ENCODE results near the gene CD37.
A peak's percentile ranks its signal among the peaks of the same experiment; 100 is the strongest.
"Not testable (repeated sequence)": the region's sequence is repeated elsewhere in the genome, so short reads cannot be mapped to it uniquely, and the experiment has no call there.

Gene CD37

DNA sequence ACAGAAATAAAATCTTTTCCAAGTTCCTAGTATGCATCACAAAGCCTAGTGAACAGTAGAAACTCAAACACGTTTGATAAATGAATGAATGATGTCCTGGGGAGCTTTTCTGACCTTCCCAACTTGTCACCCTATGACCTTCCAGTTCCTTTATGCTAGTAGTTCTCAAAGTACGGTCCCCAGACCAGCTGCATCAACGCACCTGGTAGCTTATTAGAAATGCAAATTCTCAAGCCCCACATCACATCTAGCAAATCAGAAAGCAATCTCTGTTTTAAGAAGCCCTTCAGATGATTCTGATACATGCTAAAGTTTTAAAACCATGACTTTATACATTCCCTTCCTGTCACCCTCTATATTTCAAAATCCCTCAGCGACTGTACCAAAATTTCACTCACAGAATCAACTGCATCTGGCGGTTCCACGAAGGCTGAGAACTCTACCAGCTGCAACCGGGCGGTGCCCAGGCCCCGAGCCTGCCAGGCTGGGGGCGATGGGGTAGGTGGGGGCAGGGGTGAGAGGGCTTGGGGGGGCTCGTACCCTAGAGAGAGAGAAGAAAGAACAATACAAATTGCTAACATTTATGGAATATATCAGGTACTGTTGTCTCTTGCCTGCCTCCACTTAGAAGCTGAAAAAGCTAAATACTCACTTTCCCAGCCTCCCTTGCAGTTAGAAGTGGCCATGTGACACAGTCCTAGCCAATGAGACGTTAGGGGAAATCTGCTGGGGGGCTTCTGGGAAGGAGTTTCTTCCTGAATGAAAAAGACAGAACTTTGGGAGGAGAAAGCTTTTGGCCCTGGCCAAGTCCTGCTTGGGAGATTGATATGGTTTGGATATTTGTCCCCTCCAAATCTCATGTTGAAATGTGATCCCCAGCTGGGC, 13.3 kb downstream of the CD37 start:
- DNase-seq: no peak

DNA sequence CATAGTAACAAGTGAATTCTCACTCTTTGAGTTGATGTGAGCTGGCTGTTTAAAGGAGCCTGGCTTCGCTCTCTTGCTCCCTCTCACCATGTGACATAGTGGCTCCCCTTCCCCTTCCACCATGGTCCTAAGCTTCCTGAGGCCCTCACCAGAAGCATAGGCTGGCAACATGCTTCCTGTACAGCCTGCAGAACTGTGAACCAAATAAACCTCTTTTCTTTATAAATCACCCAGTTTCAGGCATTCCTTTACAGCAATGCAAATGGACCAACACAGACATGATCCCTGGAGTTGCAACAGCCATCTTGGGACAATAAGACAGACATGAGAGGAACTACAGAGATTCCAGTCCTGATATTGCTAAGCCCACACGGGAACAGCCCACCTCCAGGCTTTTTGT, 14.4 kb downstream of the CD37 start:
- no peak for DNase-seq

GRCh38 chr19:49355909-49356353, 20.7 kb downstream of the CD37 start:
- DNase-seq: no peak

DNA sequence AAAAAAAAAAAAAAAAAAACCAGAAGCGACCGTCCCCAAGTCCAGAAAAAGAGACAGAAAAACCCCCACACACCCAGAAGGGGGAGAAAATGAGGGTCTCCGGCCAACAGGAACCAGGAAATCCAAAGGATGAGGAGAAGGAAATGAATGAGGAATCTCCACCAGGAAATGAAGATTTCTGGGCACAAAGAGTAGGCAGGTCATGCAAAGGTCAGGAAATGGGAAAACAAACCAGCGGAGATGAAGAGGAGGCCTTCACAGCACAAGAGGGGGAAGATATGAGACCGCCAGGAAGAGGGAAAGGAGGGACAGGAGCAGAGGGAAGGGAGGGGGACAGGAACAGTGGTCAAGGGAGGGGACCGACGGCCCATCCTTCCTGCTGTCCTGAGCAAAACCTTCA, 21.2 kb downstream of the CD37 start:
- no peak for DNase-seq

DNA sequence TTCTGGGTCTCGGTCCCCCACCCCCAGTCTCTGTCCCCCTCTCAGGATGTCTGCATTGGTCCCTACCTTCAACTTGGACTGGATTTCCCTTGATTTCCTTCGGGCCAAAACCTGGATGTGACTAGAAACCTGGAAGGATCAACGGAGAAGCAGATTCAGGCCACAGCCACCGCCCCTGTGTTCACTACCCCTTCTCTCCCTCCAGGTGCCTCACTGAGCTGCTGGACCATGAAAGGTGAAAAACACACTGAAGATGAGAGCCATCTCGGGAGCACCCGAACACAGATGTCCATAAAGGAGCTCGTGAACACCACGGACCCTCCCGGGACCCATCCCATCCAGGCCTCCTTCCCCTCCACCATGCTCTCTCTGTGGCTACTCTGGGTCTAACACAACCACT, 22.0 kb downstream of the CD37 start:
- DNase-seq: no peak

GRCh38 chr19:49359851-49360820, 24.9 kb downstream of the CD37 start:
- DNase-seq: no peak

GRCh38 chr19:49361438-49362047, 26.3 kb downstream of the CD37 start:
- DNase-seq: peak in 1 of 2 donors; percentile 21

- DNase-seq: no peak
Observed at GRCh38 chr19:49362048-49362928, 27.1 kb downstream of the CD37 start, which contains the start of gene TEAD2. Gene TEAD2, minus strand, starts transcription at chr19:49362416. Its CDS starts 2,341 bp downstream, at chr19:49360075.

GRCh38 chr19:49362929-49363267, 27.7 kb downstream of the CD37 start:
- no peak for DNase-seq

GRCh38 chr19:49363268-49364082, 28.3 kb downstream of the CD37 start, which contains the start of gene DKKL1:
Gene DKKL1, plus strand, starts transcription at chr19:49363877. Its CDS starts 122 bp downstream, at chr19:49363999.
- DNase-seq: peak; percentile 75 to 87

- DNase-seq: no peak
Observed at GRCh38 chr19:49364083-49364737, 29.0 kb downstream of the CD37 start.

DNA sequence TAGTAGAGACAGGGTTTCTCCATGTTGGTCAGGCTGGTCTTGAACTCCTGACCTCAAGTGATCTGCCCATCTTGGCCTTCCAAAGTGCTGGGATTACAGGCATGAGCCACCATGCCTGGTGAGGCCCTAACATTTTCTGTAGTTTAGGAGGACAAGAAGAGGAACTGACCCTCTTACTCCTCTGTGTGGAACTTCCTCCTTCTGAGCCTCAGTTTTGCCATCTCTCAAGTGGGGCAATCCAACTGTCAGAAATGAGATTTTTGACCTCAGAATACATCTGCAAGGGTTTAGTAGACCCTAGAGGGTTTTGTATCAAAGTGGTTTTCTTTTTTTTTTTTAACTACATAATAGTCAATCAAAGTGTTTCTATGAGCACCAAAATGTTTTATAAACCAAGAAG, 30.9 kb downstream of the CD37 start:
- no peak for DNase-seq

DNA sequence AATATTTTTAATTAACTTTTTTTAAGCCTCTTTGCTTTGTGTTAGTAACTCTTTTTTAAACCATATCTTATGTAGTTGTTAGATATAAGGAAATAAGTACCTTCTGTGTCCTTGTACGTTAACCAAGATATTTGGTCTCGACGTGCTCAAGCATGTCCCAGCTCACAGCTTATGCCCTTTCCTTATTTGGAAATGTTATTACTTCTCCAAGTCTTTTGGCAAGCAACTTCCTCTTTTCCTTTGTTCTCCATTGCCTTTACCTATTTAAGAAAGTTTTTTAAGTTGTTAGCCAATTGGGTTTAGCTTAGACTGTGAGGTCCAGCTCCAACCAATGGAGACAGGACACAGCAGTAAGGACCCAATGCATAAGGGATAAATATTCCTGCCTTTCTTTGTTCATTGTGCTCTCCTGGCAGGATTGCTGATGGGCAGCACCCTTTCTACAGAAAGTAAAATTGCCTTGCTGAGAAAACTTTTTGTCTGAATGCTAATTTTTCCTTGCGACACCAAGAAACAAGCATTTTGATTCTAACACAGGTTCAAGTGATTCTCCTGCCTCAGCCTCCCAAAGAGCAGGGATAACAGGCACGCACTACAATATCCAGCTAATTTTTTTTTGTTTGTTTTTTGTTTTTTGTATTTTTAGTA, 33.6 kb downstream of the CD37 start:
- no peak for DNase-seq

- no peak for DNase-seq
Observed at GRCh38 chr19:49371184-49371583, 36.0 kb downstream of the CD37 start.

DNA sequence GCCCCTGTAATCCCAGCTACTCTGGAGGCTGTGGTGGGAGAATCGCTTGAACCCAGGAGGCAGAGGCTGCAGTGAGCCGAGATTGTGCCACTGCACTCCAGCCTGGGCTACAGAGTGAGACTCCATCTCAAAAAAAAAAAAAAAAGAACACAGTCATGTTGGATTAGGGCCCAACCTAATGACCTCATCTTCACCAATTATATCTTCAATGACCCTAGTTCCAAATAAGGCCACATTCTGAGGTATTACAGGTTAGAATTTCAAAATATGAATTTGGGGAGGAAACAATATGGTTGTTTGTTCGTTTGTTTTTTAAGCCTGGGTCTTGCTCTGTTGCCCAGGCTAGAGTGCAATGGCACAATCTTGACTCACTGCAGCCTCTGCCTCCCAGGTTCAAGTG, 38.0 kb downstream of the CD37 start:
- DNase-seq: not testable (repeated sequence)

DNA sequence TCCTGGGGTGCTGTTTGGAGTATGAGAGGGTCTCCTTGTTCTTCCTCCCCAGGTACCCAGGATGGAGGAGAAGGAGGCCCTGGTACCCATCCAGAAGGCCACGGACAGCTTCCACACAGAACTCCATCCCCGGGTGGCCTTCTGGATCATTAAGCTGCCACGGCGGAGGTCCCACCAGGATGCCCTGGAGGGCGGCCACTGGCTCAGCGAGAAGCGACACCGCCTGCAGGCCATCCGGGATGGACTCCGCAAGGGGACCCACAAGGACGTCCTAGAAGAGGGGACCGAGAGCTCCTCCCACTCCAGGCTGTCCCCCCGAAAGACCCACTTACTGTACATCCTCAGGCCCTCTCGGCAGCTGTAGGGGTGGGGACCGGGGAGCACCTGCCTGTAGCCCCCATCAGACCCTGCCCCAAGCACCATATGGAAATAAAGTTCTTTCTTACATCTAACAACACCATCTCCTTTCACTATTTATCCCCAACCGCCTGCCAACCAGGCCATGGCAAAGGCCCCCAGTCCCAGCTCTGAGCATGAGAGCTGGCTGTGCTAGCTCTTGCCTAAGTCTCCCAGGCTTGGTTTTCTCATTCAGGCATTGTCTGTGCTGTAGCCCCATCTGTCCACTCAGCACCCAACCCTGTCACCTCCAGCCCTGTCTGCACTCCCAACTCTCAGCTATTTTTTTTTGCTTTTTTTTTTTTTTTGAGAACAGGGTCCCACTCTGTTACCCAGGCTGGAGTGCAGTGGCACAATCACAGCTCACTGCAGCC, 39.6 kb downstream of the CD37 start:
- DNase-seq: no peak

DNA sequence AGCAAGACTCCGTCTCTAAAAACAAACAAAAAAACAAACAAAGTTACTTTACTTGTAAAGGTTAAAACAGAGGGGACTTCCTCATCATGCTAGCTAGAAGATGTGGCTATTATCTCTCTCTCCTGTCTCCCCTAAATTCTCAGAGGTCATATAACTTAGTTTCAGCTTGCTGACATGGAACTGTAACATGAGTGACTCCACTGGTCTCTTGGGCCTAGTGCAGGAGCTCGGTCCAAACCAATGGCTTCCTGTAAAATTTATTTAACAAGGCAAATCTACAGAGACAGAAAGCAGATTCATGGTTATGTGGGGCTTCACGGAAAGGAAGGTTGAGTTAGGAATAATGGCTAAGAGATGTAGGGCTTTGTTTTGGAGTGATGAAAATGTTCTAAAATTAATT, 43.3 kb downstream of the CD37 start:
- DNase-seq: no peak

DNA sequence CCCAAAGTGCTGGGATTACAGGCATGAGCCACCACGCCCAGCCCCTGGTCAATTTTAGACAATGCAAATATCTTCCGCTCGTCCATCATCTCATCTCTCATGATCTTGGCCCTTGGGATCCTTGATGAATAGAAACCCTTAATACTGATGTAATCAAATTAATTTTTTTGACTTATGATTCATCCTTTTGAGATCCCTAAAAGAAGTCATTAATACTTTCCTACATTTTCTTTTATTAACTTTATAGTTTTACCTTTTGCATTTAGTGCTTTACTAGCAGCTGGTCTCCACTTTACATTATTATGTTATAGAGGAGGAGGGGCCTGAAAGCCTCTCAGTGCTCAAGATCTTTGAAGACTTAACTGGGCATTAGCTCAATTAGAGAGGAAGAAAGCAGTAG, 45.2 kb downstream of the CD37 start:
- no peak for DNase-seq

DNA sequence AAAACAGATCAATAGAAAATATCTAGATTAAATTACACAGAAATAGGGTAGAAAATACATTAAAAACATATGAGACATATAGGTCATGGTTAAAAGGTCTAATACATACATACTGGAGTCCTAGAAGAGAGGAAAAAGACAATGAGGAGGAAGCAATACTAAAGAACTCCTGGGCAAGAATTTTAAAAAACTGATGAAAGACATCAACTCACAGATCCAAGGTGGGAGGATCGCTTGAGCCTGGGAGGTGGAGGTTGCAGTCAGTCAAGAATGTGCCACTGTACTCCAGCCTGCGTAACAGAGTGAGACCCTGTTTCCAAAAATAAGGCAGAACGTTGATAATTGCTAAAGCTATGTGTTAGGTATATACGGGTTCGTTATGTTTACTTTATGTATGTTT, 47.4 kb downstream of the CD37 start:
- DNase-seq: no peak

Measured in CD4-positive, alpha-beta T cell treated with Interferon alpha-2 for 1 hour (primary cell).